Measurements from ENCODE around the gene FCRL6.

Gene FCRL6

DNA sequence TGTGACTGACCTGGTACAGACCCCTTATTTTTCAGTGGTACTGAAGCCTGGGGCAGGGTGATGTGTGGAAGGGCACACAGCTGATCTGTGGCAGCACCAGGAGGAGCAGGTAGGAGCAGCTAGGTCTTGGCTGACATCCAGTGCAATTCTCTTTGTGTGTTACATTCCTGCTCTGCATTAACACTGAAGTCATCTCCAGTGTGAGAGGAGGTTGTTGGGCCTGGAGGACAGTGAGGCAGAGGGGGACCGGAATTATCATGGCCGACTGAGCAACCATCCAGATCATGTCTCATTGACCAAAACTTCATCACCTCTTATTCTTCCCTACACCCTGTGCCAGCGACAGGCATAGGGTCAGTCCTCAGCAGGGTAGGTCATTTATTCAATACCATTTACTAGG lies 26.0 kb downstream of the FCRL6 start:
- H3K36me3 ChIP-seq (ENCODE audit: low read length), result no peaks in the 10 kb centered on the region

DNA sequence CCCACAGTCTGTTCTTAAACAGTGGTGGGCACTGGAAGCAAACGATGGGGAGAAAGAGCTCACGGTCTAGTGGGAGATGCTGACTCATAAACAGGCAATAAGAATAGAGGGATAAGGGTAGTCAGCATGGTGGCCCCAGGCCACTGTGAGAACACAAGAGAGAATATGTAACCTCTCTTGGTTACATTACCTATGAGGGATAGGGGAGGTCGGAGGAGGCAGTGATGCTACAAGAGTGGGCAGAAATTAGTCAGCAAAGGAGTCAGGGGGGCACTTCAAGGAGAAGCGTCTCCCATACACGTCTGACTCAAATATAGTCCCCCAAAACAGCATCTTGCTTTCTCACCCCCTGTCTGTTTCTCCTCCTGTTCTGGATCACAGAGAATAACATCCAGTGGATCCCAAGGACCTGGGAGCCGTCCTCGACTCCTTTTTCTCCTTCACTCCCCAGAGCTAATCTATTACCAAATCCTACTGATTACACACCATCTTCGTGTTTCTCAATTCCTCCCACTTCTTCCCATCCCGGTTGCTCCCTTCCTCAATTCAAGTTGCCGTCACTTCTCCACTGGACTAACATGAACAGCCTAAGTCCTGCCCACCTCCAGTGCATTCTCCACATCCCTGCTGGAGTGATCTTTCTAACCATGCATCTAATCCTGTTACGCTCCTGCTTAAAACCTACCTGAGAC lies 26.6 kb downstream of the FCRL6 start:
- no peaks in the 10 kb centered on the region for H3K27me3 ChIP-seq (ENCODE audit: low read length)
- H3K9ac ChIP-seq (ENCODE audit: low read length), result no peak overlapping the region
- H3K27ac ChIP-seq (ENCODE audit: low read depth, low read length), result no peak overlapping the region
- H4K20me1 ChIP-seq (ENCODE audit: low read depth, low read length), result no peaks in the 10 kb centered on the region
- no peak overlapping the region for H2AFZ ChIP-seq (ENCODE audit: low read depth, low read length, severe bottlenecking)
- H3F3A ChIP-seq (ENCODE audit: insufficient read depth), result no peaks in the 10 kb centered on the region
- no peaks in the 10 kb centered on the region for H3K9me3 ChIP-seq (ENCODE audit: insufficient read depth, low read length)
- H3K4me3 ChIP-seq (ENCODE audit: insufficient read depth, low read length, poor library complexity, severe bottlenecking), result no peak overlapping the region
- no peaks in the 10 kb centered on the region for H3K79me2 ChIP-seq (ENCODE audit: insufficient read depth, low read length)
- H3K9me2 ChIP-seq (replicated peaks; ENCODE audit: insufficient read depth, low read length), result no peaks in the 10 kb centered on the region
- TF ChIP-seq EZH2phosphoT487 (conservative IDR thresholded peaks at IDR 0.05; ENCODE audit: low read length), result no peak
- TF ChIP-seq, protein P1, sequence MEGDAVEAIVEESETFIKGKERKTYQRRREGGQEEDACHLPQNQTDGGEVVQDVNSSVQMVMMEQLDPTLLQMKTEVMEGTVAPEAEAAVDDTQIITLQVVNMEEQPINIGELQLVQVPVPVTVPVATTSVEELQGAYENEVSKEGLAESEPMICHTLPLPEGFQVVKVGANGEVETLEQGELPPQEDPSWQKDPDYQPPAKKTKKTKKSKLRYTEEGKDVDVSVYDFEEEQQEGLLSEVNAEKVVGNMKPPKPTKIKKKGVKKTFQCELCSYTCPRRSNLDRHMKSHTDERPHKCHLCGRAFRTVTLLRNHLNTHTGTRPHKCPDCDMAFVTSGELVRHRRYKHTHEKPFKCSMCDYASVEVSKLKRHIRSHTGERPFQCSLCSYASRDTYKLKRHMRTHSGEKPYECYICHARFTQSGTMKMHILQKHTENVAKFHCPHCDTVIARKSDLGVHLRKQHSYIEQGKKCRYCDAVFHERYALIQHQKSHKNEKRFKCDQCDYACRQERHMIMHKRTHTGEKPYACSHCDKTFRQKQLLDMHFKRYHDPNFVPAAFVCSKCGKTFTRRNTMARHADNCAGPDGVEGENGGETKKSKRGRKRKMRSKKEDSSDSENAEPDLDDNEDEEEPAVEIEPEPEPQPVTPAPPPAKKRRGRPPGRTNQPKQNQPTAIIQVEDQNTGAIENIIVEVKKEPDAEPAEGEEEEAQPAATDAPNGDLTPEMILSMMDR (IDR thresholded peaks at IDR 0.05; ENCODE audit: insufficient read depth, low read length, poor library complexity, severe bottlenecking), result no peak
- no peak overlapping the region for H3K4me2 ChIP-seq (ENCODE audit: low read depth, low read length, poor library complexity, severe bottlenecking)
- no peaks in the 10 kb centered on the region for H3K36me3 ChIP-seq (ENCODE audit: low read length)

More for the DNA sequence above, 26.0 kb downstream of the FCRL6 start:
- no peaks in the 10 kb centered on the region for H3K27me3 ChIP-seq (ENCODE audit: low read length)
- H3K4me3 ChIP-seq (ENCODE audit: insufficient read depth, low read length, poor library complexity, severe bottlenecking), result no peak overlapping the region
- no peaks in the 10 kb centered on the region for H4K20me1 ChIP-seq (ENCODE audit: low read depth, low read length)
- H3K4me2 ChIP-seq (ENCODE audit: low read depth, low read length, poor library complexity, severe bottlenecking), result no peak overlapping the region
- no peaks in the 10 kb centered on the region for H3F3A ChIP-seq (ENCODE audit: insufficient read depth)
- H3K9me2 ChIP-seq (replicated peaks; ENCODE audit: insufficient read depth, low read length), result no peaks in the 10 kb centered on the region
- no peaks in the 10 kb centered on the region for H3K9me3 ChIP-seq (ENCODE audit: insufficient read depth, low read length)
- no peak overlapping the region for H3K27ac ChIP-seq (ENCODE audit: low read depth, low read length)
- H3K9ac ChIP-seq (ENCODE audit: low read length), result no peak overlapping the region
- no peak overlapping the region for H2AFZ ChIP-seq (ENCODE audit: low read depth, low read length, severe bottlenecking)
- TF ChIP-seq EZH2phosphoT487 (conservative IDR thresholded peaks at IDR 0.05; ENCODE audit: low read length), result no peak
- TF ChIP-seq, protein P1 (IDR thresholded peaks at IDR 0.05; ENCODE audit: insufficient read depth, low read length, poor library complexity, severe bottlenecking), result no peak
- H3K79me2 ChIP-seq (ENCODE audit: insufficient read depth, low read length), result no peaks in the 10 kb centered on the region

DNA sequence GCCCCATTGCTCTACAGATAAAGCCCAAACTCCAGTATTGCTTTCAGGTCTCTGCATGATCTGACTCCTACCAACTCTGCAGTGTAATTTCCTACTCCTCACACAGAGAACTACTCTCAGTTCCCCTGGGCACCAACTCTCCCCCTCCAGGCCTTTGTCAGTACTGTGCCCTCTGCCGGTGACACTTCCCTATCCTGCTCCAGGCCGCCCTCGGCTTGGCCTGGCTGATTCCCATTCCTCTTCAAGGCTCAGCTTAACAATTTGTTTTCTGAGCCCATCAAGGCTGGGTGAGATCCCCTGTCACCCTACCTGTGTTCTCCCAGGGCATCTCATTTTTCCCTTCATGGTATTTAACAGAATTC lies 27.1 kb downstream of the FCRL6 start:
- Histone ChIP-seq H3F3A (ENCODE audit: insufficient read depth) (no peaks in the 10 kb centered on the region), H3K4me3 (ENCODE audit: insufficient read depth, low read length, poor library complexity, severe bottlenecking) (no peak overlapping the region)
- no peak for TF ChIP-seq EZH2phosphoT487 (conservative IDR thresholded peaks at IDR 0.05; ENCODE audit: low read length)
- TF ChIP-seq, protein P1 (IDR thresholded peaks at IDR 0.05; ENCODE audit: insufficient read depth, low read length, poor library complexity, severe bottlenecking), result peak; percentile 32

More for the DNA sequence above, 27.1 kb downstream of the FCRL6 start:
- Histone ChIP-seq H3K79me2 (ENCODE audit: insufficient read depth, low read length) (no peaks in the 10 kb centered on the region), H3K9me3 (ENCODE audit: insufficient read depth, low read length) (no peaks in the 10 kb centered on the region), H2AFZ (ENCODE audit: low read depth, low read length, severe bottlenecking) (no peak overlapping the region), H3K9me2 (replicated peaks; ENCODE audit: insufficient read depth, low read length) (no peaks in the 10 kb centered on the region), H4K20me1 (ENCODE audit: low read depth, low read length) (no peaks in the 10 kb centered on the region), H3K4me2 (ENCODE audit: low read depth, low read length, poor library complexity, severe bottlenecking) (no peak overlapping the region), H3K36me3 (ENCODE audit: low read length) (no peaks in the 10 kb centered on the region), H3K27me3 (ENCODE audit: low read length) (no peaks in the 10 kb centered on the region), H3K27ac (ENCODE audit: low read depth, low read length) (no peak overlapping the region), H3K9ac (ENCODE audit: low read length) (no peak overlapping the region)
